HG03095 (cell line): ENCODE data around the gene UBE2B.
"Not testable (repeated sequence)": the region's sequence is repeated elsewhere in the genome, so short reads cannot be mapped to it uniquely, and the experiment has no call there.

ENCODE experiments used
- ATAC-seq: cut with Tn5 transposase; IDR thresholded peaks from one replicate; pipeline ENCODE4 v1.9.1; 2021; ENCODE audit warnings: moderate library complexity; ENCODE audit not compliant: unreplicated experiment

The UBE2B gene

DNA sequence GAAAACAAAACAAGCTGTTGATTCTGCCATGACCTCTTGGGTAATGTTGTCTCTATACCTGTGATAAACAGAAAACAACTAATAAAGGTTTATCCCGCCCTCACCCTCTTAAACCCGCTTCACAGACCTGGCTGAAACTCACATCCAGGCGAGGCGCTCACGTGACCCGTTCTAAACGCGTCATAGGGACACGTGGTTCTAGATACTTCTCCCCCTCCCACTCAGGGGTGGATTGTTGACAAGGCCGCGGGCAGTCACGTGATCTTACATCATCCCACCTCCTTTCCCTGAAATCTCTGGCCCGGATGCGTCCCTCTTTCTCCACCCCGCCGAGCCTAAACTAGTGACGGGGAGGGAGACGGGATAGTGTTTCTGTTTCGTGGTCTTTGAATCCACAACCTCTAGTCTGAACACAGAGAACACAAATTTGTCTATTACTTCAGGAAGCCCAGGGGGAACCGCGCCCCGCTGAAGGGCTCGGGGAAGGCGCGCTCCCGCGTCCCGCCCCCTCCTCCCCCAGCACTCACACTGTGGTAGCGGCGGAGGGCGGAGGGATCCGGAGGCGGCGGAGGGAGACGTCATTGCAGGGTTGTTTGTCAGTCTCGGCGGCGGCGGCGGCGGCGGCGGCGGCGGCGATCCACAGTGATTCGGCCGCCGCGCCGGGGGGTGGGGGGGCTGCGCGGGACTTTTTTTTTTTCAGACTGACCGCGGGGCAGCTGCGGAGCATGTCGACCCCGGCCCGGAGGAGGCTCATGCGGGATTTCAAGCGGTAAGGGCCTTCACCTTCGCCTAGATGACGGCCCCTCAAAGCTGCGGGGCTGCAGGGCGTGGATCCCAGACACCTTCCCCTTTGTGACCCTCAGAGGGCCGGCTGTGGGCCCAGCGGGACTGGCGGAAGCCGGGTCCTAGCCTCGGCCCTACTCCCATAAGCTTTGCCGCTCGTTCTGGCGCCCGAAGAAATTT, at the start of gene UBE2B:
Gene UBE2B, plus strand, starts transcription at position 699 of the 963 bp plus-strand sequence. Its CDS starts 27 bp downstream, at position 726.
- peak; percentile 67 for ATAC-seq

- ATAC-seq: no peak
Measured at GRCh38 chr5:134327327-134327726, 44.0 kb upstream of the UBE2B start.

DNA sequence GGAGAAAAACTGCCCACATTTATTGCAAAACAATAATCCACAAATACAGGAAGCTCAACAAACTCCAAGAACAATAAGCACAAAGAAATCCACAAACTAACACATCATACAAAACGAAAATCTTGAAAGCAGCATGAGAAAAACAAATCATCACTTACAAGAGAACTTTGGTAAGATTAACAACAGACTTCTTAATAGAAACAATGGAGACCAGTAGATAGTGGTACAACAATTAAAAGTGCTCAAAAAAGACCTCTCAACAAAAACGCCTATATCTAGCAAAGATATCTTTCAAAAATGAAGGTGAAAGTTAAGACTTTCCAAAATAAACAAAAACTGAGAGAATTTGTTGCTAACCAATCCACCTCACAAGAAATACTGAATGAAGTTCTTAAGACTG, 42.8 kb upstream of the UBE2B start:
- no peak for ATAC-seq

- ATAC-seq: not testable (repeated sequence)
Measured at GRCh38 chr5:134336833-134337232, 34.5 kb upstream of the UBE2B start.

DNA sequence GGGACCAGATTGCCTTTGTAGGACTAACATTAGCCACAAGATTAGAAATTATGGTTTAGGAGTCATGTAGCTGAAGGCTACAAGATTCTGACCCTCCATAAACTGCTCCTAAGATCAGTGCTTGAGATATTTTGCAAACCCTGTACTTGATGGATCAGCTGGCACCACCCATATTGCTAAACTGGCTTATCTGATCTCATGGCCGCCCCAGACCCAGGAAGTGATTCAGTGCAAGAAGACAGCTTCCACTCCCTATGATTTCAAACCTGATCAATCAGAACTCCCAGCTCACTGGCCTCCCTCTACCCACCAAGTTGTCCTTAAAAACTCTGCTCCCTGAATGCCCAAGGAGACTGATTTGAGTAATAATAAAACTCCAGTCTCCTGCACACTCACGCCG, 27.9 kb upstream of the UBE2B start:
- not testable (repeated sequence) for ATAC-seq

DNA sequence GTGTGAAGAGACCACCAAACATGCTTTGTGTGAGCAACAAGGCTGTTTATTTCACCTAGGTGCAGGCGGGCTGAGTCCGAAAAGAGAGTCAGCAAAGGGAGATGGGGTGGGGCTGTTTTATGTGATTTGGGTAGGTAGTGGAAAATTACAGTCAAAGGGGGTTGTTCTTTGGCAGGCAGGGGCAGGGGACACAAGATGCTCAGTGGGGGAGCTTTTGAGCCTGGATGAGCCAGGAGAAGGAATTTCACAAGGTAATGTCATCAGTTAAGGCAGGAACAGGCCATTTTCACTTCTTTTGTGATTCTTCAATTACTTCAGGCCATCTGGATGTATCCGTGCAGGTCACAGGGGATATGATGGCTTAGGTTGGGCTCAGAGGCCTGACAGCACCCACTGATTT, 25.9 kb upstream of the UBE2B start:
- not testable (repeated sequence) for ATAC-seq

GRCh38 chr5:134345996-134346395, 25.4 kb upstream of the UBE2B start:
- ATAC-seq: no peak

- ATAC-seq: no peak
Measured at GRCh38 chr5:134349463-134349862, 21.9 kb upstream of the UBE2B start.

DNA sequence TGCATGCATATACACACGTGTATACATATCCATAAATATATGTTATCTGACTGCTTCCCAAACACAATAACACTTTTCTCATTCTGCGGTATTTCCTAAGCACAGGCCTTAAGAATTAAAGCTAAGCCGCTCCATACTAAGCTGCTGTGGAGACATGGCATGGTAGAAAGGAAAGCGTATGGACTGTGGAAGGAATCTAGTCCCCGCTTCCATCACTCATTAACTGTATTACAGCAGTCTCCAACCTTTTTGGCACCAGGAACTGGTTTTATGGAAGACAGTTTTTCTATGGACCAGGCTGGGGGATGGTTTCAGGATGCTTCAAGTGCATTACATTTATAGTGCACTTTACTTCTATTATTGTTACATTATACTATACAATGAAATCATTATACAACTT, 15.7 kb upstream of the UBE2B start:
- ATAC-seq: no peak

GRCh38 chr5:134365604-134366003, 5.8 kb upstream of the UBE2B start:
- ATAC-seq: no peak

GRCh38 chr5:134370311-134370870, 978 bp upstream of the UBE2B start:
- peak; percentile 14 for ATAC-seq

- ATAC-seq: no peak
Measured at GRCh38 chr5:134371834-134372340, 518 bp downstream of the UBE2B start.

GRCh38 chr5:134373633-134374032, 2.3 kb downstream of the UBE2B start:
- ATAC-seq: not testable (repeated sequence)

- ATAC-seq: no peak
Measured at GRCh38 chr5:134374232-134374631, 2.9 kb downstream of the UBE2B start.

DNA sequence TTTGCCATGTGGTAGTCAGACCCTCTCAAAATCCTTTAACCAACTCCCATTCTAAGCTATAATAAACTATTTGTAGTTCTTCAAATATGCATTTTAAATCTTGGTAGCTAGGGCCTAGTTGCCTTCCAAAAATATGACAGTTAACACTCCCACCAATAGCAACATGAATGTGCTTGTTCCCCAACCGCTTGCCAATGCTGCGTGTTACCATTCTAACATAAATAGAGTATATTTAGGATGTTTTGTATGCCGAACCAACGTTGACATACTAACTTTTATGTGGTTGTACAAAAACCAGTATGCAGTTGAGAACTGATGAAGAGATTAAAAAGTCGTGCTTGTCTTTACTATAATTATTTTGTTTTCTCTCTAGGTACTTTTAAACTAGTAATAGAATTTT, 9.0 kb downstream of the UBE2B start:
- ATAC-seq: no peak

DNA sequence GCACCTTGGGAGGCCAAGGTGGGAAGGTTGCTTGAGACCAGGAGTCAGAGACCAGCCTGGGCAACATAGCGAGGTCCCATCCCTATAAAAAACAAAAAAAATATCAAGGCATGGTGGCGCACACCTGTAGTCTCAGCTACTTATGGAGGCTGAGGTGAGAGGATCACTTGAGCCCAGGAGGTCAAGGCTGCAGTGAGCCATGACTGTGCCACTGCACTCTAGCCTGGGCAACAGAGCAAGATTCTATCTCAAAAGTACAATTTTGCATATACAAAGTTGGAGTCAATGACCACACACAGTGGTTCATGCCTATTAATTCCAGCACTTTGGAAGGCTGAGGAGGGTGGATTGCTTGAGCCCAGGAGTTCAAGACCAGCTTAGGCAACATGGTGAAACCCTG, 10.8 kb downstream of the UBE2B start:
- not testable (repeated sequence) for ATAC-seq

GRCh38 chr5:134383980-134384697, 12.8 kb downstream of the UBE2B start:
- ATAC-seq: no peak

DNA sequence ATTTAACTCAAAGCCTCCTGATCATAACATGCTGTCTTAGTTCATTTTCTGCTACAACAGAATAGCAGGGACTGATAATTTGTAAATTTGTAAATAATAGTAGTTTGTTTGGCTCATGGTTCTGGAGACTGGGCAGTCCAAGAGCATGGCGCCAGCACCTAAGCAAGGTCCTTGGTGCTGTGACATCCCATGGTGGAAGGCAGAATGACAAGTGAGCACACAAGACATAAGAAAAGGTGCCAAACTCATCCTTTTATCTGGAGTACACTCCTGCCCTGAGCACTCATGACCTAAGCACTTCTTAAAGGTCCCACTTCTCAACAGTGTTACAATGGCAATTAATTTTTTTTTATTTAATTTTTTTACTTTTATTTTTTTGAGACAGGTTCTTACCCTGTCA, 16.1 kb downstream of the UBE2B start:
- no peak for ATAC-seq

- no peak for ATAC-seq
Measured at GRCh38 chr5:134392301-134392700, 20.9 kb downstream of the UBE2B start.

- no peak for ATAC-seq
Measured at GRCh38 chr5:134394932-134395331, 23.6 kb downstream of the UBE2B start.

- no peak for ATAC-seq
Measured at GRCh38 chr5:134396274-134396673, 24.9 kb downstream of the UBE2B start.
